Liver (tissue), 9 donors: Measurements from ENCODE around the gene CD164L2. TPM values are rescaled to one million over a fixed set of nuclear protein-coding genes. Genes with fewer than 3 reads are reported as not detected.

Experiments used
- DNase-seq: peaks from one replicate; pipeline ENCODE4 v3.0.0-alpha.2; 2017; ENCODE audit warnings: low spot score
- H3K27ac ChIP-seq, 2 donors: one replicate each; pipeline ENCODE4 v1.7.0; 2013; ENCODE audit warnings: inconsistent platforms in 2 of 2, low read length in 2 of 2, control low read depth in 1 of 2, low read depth in 1 of 2, mild to moderate bottlenecking in 1 of 2
- H3K27me3 ChIP-seq, 4 donors: one replicate each; pipeline versions ENCODE4 v1.6.1 to v1.7.0; 2013; ENCODE audit warnings: low read length in 3 of 4, inconsistent platforms in 1 of 4, mild to moderate bottlenecking in 1 of 4, moderate library complexity in 1 of 4; ENCODE audit not compliant: control insufficient read depth in 4 of 4, insufficient read depth in 4 of 4
- H3K36me3 ChIP-seq, 4 donors: one replicate each; pipeline versions ENCODE4 v1.6.1 to v1.7.0; 2013; ENCODE audit warnings: low read length in 3 of 4, mild to moderate bottlenecking in 3 of 4, low read depth in 1 of 4, moderate library complexity in 1 of 4; ENCODE audit not compliant: control insufficient read depth in 4 of 4, insufficient read depth in 3 of 4
- H3K4me1 ChIP-seq, 4 donors: one replicate each; pipeline versions ENCODE4 v1.6.1 to v1.7.0; 2013; ENCODE audit warnings: low read length in 3 of 4, mild to moderate bottlenecking in 3 of 4, moderate library complexity in 1 of 4; ENCODE audit not compliant: control insufficient read depth in 4 of 4, insufficient read depth in 4 of 4
- H3K4me3 ChIP-seq, 3 donors: one replicate each; pipeline versions ENCODE4 v1.6.1 to v1.7.0; 2013; ENCODE audit warnings: low read length in 3 of 3, control low read depth in 1 of 3, low read depth in 1 of 3, mild to moderate bottlenecking in 1 of 3
- H3K9ac ChIP-seq, 2 donors: one replicate each; pipeline ENCODE4 v1.7.0; 2013; ENCODE audit warnings: low read length in 2 of 2, mild to moderate bottlenecking in 2 of 2, moderate library complexity in 2 of 2, control low read depth in 1 of 2, low read depth in 1 of 2
- H3K9me3 ChIP-seq, 4 donors: one replicate each; pipeline versions ENCODE4 v1.6.1 to v1.7.0; 2013; ENCODE audit warnings: low read length in 3 of 4; ENCODE audit not compliant: control insufficient read depth in 4 of 4
- ATF3 ChIP-seq: IDR thresholded peaks from 2 replicates; pipeline ENCODE4 v1.6.1; 2016; ENCODE audit warnings: antibody characterized with exemption
- CTCF ChIP-seq: fragments of 150-350 bp; IDR thresholded peaks from 2 replicates; pipeline ENCODE4 v1.5.1; 2017; ENCODE audit warnings: improper control_type of control experiment, low read depth, low read length; ENCODE audit not compliant: missing input control
- FOXA1 ChIP-seq: IDR thresholded peaks from 2 replicates; pipeline ENCODE4 v1.6.1; 2016; ENCODE audit warnings: antibody characterized with exemption
- FOXA2 ChIP-seq: IDR thresholded peaks from 2 replicates; pipeline ENCODE4 v1.6.1; 2016; ENCODE audit warnings: antibody characterized with exemption
- GABPA ChIP-seq, 2 donors: IDR thresholded peaks in 1 of 2; conservative IDR thresholded peaks in 1 of 2; 2 replicates each; pipeline ENCODE4 v1.6.1; 2016; ENCODE audit warnings: antibody characterized with exemption in 2 of 2, mild to moderate bottlenecking in 1 of 2, moderate library complexity in 1 of 2
- HNF4A ChIP-seq, 2 donors: conservative IDR thresholded peaks; 2 replicates each; pipeline ENCODE4 v1.6.1; 2016; ENCODE audit warnings: antibody characterized with exemption in 2 of 2, mild to moderate bottlenecking in 2 of 2
- MAX ChIP-seq: IDR thresholded peaks from 2 replicates; pipeline ENCODE4 v1.6.1; 2016; ENCODE audit warnings: antibody characterized with exemption
- NR2F2 ChIP-seq: IDR thresholded peaks from 2 replicates; pipeline ENCODE4 v1.6.1; 2016; ENCODE audit warnings: antibody characterized with exemption
- RAD21 ChIP-seq, 2 donors: IDR thresholded peaks; 2 replicates each; pipeline ENCODE4 v1.6.1; 2016; ENCODE audit warnings: antibody characterized with exemption in 2 of 2, mild to moderate bottlenecking in 2 of 2
- REST ChIP-seq: IDR thresholded peaks from 2 replicates; pipeline ENCODE4 v1.6.1; 2016; ENCODE audit warnings: antibody characterized with exemption, mild to moderate bottlenecking
- SP1 ChIP-seq: IDR thresholded peaks from 2 replicates; pipeline ENCODE4 v1.6.1; 2018; ENCODE audit warnings: antibody characterized with exemption, mild to moderate bottlenecking
- TAF1 ChIP-seq: conservative IDR thresholded peaks from 2 replicates; pipeline ENCODE4 v1.6.1; 2016; ENCODE audit warnings: antibody characterized with exemption, mild to moderate bottlenecking
- ZBTB33 ChIP-seq: IDR thresholded peaks from 2 replicates; pipeline ENCODE4 v1.6.1; 2016; ENCODE audit warnings: antibody characterized with exemption
- WGBS: extraction: QIAGEN DNeasy Blood & Tissue Kit; methylation state at CpG from one replicate; pipeline ENCODE4 v1.1.7; 2013; 5-methylcytosine and 5-hydroxymethylcytosine counted together
- polyA plus RNA-seq, 2 donors: library from polyadenylated mRNA; stranded (reverse) in 1 of 2; unstranded in 1 of 2; fragments of 200-250 nt in 1 of 2; fragments of >200 nt in 1 of 2; fragmentation: Nextera tagmentation in 1 of 2; extraction: Ambion mirVana in 1 of 2; gene quantifications; one replicate each; pipeline versions ENCODE4 v1.2.1 to v1.2.3, GENCODE V29; 2013 to 2015
- total RNA-seq, 2 donors: library from RNA; depleted of rRNA; stranded (reverse); fragments of >200 nt; gene quantifications; one replicate each; pipeline ENCODE4 v1.2.3, GENCODE V29; 2014
- donor health status: healthy.
- donor health status: healthy.
- donor health status: healthy.
- donor health status: healthy.
- donor health status: healthy.

CD164L2 gene
- total and polyA plus RNA-seq, 4 donors, result not detected

- 47% methylated on average over 4 of the region's 4 CpGs for WGBS
- no peak overlapping the region for H3K4me3 ChIP-seq
- no peak for DNase-seq
- no peaks in the 10 kb centered on the region for H3K9me3 ChIP-seq
- peaks cover 0 to 8% (median 4%) of the 10 kb centered on the region in 4 donors for H3K4me1 ChIP-seq
- no peak overlapping the region for H3K9ac ChIP-seq
- no peak overlapping the region for H3K27ac ChIP-seq
- TF ChIP-seq TAF1, result no peak
- no peak for TF ChIP-seq MAX
- no peak for TF ChIP-seq CTCF
- H3K27me3 ChIP-seq, result no peaks in the 10 kb centered on the region
- H3K36me3 ChIP-seq, result peaks cover 8 to 71% (median 57%) of the 10 kb centered on the region in 4 donors
These were observed 29.9 kb upstream of the CD164L2 start for GRCh38 chr1:27413004-27413403.

GRCh38 chr1:27412502-27412901 is 29.4 kb upstream of the CD164L2 start:
- TF ChIP-seq FOXA2 (no peak), CTCF (no peak), MAX (no peak), RAD21 (IDR thresholded peaks at IDR 0.05) (no peak), FOXA1 (no peak), TAF1 (no peak), ATF3 (no peak), NR2F2 (no peak), SP1 (no peak), GABPA (IDR thresholded peaks at IDR 0.05 in 1 of 2, conservative IDR thresholded peaks at IDR 0.05 in 1 of 2) (no peak)
- whole genome bisulfite sequencing, result 93% methylated on average over 4 of the region's 4 CpGs

GRCh38 chr1:27410709-27411108 is 27.6 kb upstream of the CD164L2 start:
- no peak for DNase-seq
- peaks cover 6 to 70% (median 46%) of the 10 kb centered on the region in 4 donors for H3K36me3 ChIP-seq
- no peak overlapping the region for H3K9ac ChIP-seq
- H3K4me3 ChIP-seq, result no peak overlapping the region
- 93% methylated on average over 2 of the region's 2 CpGs for WGBS
- H3K27ac ChIP-seq, result no peak overlapping the region
- H3K9me3 ChIP-seq, result no peaks in the 10 kb centered on the region
- H3K4me1 ChIP-seq, result peaks cover 0 to 8% (median 4%) of the 10 kb centered on the region in 4 donors
- no peaks in the 10 kb centered on the region for H3K27me3 ChIP-seq
- TF ChIP-seq REST (no peak), GABPA (IDR thresholded peaks at IDR 0.05 in 1 of 2, conservative IDR thresholded peaks at IDR 0.05 in 1 of 2) (no peak), HNF4A (conservative IDR thresholded peaks at IDR 0.05) (no peak), ZBTB33 (no peak), SP1 (no peak), RAD21 (IDR thresholded peaks at IDR 0.05) (no peak), CTCF (no peak)

More at GRCh38 chr1:27412502-27412901, 29.4 kb upstream of the CD164L2 start:
- peaks cover 0 to 8% (median 4%) of the 10 kb centered on the region in 4 donors for H3K4me1 ChIP-seq
- no peak overlapping the region for H3K27ac ChIP-seq
- H3K4me3 ChIP-seq, result no peak overlapping the region
- no peaks in the 10 kb centered on the region for H3K27me3 ChIP-seq
- H3K36me3 ChIP-seq, result peaks cover 8 to 71% (median 54%) of the 10 kb centered on the region in 4 donors
- no peak for DNase-seq
- no peaks in the 10 kb centered on the region for H3K9me3 ChIP-seq
- H3K9ac ChIP-seq, result no peak overlapping the region
